HL-60 (cell line): ENCODE results near the gene PTGIR.

Experiments used
- CTCF ChIP-seq: IDR thresholded peaks from one replicate; pipeline ENCODE4 v1.5.1; 2011; ENCODE audit warnings: low read length, control low read depth, inconsistent platforms; ENCODE audit not compliant: insufficient read depth
- GABPA ChIP-seq: IDR thresholded peaks from 2 replicates; pipeline ENCODE4 v1.6.1; 2012; ENCODE audit warnings: low read depth
- POLR2AphosphoS5 ChIP-seq: IDR thresholded peaks from 2 replicates; pipeline ENCODE4 v1.6.1; 2012; ENCODE audit warnings: low read depth
- REST ChIP-seq: IDR thresholded peaks from 2 replicates; pipeline ENCODE4 v1.6.1; 2012; ENCODE audit warnings: low read depth; ENCODE audit not compliant: insufficient replicate concordance
- SPI1 ChIP-seq: IDR thresholded peaks from 2 replicates; pipeline ENCODE4 v1.6.1; 2012; ENCODE audit warnings: low read depth, mild to moderate bottlenecking, borderline replicate concordance

- TF ChIP-seq CTCF (no peak), SPI1 (0 out of 2 replicates have a peak, but pooled peaks have one; percentile 13), GABPA (no peak), POLR2AphosphoS5 (no peak), REST (no peak)
These were observed 23.4 kb upstream of the PTGIR start for GRCh38 chr19:46648060-46648960.
